Spleen (tissue), 7 donors: ENCODE results near the gene PSMD1.

Source experiments
- POLR2A ChIP-seq, 3 donors: fragments of 450-650 bp; IDR thresholded peaks; one replicate each; pipeline ENCODE4 v1.5.1; 2017; ENCODE audit warnings: antibody characterized with exemption in 3 of 3, mild to moderate bottlenecking in 1 of 3
- POLR2AphosphoS5 ChIP-seq, 3 donors: sonication (generic); formaldehyde crosslinking; IDR thresholded peaks; one replicate each; pipeline ENCODE4 v1.5.1; 2017; ENCODE audit warnings: antibody characterized with exemption in 3 of 3
- TF ChIP-seq, protein P1 (sequence below), 11 experiments: fragments of 200-600 bp in 7 of 11; fragments of 450-650 bp in 4 of 11; sonication (generic) in 4 of 11; IDR thresholded peaks in 8 of 11; conservative IDR thresholded peaks in 3 of 11; 1 replicate in 7 of 11; 2 replicates in 4 of 11; pipeline versions ENCODE4 v1.4.0 to v1.8.0; 2016 to 2021; ENCODE audit warnings: antibody characterized with exemption in 11 of 11, inconsistent platforms in 4 of 11, mild to moderate bottlenecking in 1 of 11
- donor health status: DM: no; HTN: no; CAD: no; lungs with moderate emphysema.
- donor health status: DM: no; HTN: no; CAD: no.
- donor health status: DM: no; HTN: no; CAD: no.

DNA sequence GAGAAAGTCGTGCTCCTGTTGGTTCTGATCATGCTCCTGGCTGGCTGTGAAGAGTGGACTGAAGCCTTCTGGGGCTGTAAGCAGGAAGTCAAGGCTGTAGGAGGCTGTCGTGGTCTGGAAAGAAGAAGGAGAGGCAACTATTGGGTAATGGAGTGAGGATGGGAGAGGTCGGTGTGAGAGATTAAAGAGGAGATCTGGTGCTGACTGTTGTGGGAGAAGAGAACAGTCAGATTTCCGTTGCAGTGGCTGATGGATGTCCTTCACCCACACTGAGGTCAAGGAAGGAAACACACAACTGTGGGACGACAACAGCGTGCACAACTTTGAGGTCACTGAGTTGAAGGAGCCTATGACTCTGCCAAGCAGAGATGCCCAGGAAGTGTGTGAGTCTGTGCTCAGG lies 2.8 kb upstream of the PSMD1 start:
- no peak for TF ChIP-seq POLR2A (IDR thresholded peaks at IDR 0.05)
- TF ChIP-seq, protein P1, sequence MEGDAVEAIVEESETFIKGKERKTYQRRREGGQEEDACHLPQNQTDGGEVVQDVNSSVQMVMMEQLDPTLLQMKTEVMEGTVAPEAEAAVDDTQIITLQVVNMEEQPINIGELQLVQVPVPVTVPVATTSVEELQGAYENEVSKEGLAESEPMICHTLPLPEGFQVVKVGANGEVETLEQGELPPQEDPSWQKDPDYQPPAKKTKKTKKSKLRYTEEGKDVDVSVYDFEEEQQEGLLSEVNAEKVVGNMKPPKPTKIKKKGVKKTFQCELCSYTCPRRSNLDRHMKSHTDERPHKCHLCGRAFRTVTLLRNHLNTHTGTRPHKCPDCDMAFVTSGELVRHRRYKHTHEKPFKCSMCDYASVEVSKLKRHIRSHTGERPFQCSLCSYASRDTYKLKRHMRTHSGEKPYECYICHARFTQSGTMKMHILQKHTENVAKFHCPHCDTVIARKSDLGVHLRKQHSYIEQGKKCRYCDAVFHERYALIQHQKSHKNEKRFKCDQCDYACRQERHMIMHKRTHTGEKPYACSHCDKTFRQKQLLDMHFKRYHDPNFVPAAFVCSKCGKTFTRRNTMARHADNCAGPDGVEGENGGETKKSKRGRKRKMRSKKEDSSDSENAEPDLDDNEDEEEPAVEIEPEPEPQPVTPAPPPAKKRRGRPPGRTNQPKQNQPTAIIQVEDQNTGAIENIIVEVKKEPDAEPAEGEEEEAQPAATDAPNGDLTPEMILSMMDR (IDR thresholded peaks at IDR 0.05 in 8 of 11, conservative IDR thresholded peaks at IDR 0.05 in 3 of 11): no peak
- TF ChIP-seq POLR2AphosphoS5 (IDR thresholded peaks at IDR 0.05): no peak
